Glomerular endothelial cell (primary cell): Measurements from ENCODE around the gene GRAMD1B. TPM values are rescaled to one million over a fixed set of nuclear protein-coding genes. Genes with fewer than 3 reads are reported as not detected.

Experiments
- DNase-seq: peaks from one replicate; pipeline ENCODE4 v3.0.0-alpha.2; 2011; ENCODE audit warnings: low read depth, low spot score; ENCODE audit errors: extremely low read depth
- total RNA-seq: library from RNA; depleted of rRNA; stranded (reverse); fragments of >200 nt; gene quantifications from 2 replicates; pipeline ENCODE4 v1.2.3, GENCODE V29; 2015

The GRAMD1B gene
- total RNA-seq, 1 donor from 2014 or later = 6.9 TPM

DNA sequence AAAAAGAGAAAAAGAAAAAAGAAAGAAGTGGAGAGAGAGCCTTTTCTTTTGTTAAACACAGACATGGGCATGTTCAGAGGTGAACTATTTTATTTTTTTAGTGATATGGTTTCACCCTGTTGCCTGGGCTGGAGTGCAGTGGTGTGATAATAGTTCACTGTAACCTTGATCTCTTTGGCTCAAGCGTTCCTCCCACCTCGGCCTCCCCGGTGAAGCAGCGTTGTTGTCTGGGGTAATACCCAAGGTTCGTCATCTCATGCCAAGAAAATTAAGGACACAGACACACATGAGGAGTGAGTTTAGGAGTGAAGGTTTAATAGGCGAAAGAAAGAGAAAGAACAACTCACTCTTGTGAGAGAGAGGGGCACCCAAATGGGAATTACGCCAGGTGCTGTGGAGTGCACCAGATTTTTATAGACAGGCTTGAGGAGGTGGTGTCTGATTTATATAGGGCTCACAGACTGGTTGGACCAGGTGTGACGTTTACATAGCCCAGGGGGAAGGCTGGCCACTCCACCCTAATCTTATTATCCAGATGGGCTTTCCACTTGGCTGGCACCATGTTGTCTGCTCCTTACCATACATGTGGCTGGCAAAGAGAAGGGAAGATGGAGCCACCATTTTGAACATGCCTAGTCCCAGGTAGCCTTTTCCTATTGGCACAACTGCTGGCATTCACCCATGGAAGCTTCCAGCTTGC lies 42.3 kb downstream of the GRAMD1B start:
- no peak for DNase-seq

DNA sequence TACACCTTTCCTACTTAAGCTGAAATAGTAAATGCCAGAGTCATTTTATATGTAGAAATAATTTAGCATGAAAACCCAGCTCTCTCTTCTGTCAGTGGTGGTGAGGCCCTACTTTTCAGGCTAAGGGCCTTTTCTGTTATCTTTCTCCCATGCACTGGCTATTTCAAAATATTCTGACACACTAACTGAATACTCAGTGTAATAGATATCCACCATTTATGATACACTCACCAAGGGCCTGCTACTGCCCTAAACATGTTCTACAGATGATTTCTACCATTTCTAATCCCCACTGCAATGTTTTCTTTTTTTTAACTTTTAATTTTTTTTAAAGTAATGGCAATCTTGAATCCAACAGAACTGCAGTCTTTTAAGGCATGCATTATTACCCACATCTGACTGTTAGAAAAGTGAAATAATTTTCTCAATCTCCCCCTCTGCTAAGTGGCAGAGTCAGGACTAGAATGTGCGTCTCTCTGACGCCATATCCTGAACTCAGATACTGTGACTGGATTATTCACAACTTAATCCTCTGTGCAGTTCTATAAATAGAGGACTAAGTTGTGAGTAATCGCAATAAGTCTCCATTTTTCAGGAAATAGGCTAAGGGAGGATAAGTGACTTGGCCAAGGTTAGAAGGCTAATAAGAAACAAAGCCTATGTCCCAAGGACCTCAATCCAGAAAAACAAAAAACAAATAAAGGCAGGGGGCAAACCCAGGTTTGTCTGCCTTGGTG lies 44.0 kb downstream of the GRAMD1B start:
- DNase-seq = peak; percentile 94

DNA sequence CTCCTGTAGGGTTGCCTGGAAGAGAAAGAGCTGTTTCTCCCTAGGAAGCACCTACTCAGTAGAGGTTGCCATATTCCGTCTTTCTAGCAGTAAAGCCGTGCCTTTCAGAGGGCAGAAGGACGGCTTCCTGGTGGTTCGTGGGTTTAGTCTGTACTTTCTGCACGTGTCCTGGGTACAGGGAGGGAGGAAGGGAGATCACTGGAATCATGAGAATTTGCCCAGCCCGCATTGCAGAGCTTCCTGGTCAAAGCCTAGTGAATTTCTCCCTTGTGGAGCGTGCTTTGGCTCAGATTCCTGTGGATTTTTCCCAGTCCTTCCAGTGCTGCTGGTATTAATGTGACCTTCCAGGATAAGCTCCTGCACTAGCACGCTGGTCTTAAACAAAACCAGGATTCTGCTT lies 44.9 kb downstream of the GRAMD1B start:
- no peak for DNase-seq

DNA sequence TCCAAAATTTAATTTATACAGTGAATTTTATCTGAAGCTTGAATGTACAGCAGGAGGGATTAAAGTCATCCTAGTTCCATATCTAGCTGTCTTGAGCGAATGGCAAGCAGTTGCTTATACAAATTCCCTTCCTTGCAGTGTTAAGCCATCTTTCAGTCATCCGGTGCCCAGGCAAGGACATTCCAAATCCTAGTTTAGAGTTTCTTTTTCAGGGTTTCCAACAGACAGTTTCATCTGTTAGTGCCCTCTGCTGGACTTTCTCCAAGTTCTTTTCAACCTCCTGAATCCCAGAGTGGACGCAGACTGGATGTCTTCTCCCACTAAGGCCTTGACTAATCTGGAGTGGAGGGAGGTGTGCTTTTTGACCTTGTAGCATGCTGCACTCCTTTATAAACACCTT lies 45.4 kb downstream of the GRAMD1B start:
- DNase-seq = no peak

DNA sequence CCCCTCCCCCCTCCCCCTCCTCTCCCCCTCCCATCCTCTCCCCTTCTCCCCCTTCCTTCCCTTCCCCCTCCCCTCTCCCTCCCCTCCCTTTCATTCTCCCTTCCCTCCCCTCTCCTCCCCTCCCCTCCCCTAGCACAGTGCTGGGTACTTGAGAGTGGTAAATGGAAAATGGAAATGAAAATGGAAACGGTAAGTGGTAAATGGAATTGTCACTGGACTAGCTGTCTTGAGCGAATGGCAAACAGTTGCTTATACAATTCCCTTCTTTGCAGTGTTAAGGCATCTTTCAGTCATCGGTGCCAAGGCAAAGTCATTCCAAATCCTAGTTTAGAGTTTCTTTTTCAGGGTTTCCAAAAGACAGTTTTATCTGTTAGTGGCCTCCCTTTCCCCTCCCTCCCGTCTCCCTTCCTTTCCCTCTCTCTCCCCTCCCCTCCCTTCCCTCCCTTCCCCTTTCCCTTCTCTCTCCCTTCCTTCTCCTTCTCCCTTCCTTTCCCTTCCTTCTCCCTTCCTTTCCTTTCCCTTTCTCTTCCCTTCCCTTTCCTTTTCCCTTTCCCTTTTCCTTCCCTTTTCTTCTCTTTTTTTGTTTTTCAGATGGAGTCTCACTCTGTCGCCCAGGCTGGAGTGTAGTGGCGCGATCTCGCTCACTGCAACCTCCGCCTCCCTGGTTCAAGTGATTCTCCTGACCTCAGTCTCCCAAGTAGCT lies 47.3 kb downstream of the GRAMD1B start:
- no peak for DNase-seq

DNA sequence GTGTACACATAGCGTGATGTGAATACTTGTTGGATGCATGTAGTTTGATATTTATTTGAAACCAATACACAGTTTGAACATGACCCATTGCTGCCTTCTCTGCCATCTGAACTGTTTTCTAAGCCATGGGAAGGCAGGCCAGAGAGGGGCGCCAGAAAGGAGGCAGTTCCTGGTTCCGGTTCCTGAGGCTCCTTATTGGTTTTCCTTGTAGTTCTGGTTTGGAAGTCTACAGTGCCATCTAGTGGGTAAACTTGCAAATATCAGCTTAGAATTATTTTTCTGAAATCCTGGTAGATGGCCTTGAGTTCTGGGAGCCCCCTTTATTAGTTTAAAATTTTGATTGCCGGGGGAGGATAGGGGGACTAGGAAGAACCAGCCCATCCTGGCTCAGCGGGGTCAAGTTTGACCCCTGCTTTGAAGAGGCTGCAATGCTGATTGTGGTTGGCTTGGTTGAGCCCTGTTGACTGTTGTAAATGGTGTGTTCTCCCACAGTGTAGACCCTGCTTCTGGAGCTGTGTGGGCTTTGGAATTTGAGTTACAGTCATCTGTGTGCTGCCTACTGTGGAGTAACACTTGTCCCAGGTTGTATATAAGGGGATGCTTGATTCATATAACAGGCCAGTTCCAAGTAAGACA lies 48.4 kb downstream of the GRAMD1B start:
- DNase-seq = no peak

DNA sequence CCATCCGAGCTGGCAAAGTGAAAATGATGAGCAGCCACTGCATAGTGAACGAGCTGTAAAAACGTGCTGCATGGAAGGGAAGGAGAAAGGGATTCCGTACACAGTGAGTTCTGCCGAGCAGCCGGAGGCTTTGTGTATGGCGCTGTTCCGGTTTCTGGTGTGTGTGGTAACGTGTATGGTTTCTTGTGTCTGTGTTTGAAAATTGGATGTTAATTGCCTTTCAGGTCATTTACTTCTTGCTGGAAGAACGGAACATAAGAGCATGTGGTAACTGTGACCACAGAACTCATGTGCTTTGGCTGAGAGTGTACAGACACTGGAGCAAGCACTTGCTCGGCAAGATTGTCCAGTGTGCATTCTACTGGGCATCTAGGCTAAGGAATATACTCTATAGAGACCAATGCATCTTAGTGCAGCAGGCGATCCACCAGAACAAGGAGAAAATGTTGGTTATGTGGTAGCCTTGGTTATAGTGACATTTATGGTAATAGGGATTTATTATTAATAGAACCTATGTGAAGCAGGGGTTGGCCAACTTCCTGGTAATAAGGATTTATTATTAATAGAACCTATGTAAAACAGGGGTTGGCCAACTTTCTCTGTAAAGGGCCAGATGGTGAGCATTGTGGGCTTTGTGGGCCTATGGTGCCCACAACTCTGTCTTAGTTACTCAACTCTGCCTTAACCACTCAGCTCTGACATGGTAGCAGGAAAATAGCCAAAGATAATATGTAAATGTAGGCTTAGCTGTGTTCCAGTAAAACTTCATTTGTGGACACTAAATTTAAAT lies 49.2 kb downstream of the GRAMD1B start:
- no peak for DNase-seq

DNA sequence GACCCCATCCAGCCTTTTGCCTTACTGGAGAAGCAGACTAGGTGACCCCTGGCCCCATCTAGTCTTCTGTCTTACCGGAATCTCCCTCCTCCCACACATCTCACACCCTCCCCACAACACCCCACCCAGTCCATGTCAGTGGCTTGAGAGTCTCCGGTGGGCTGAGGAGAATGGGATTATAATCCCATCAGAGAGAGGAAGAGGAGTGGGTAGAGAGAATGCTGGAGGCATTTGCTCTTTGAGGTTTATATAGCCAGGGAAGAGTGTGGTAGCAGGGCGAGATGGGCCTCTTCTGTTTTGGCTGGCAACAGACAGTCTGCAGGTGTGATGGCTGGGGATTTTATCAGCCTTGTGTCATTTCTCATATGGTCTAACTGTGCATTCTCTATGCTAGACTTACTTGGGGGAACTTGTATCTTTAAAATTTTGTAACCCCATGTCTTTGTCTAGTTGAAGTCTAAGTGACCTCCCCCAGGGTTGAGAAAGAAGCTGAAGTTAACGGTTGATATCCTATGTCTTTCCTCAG lies 50.3 kb downstream of the GRAMD1B start:
- DNase-seq = no peak

DNA sequence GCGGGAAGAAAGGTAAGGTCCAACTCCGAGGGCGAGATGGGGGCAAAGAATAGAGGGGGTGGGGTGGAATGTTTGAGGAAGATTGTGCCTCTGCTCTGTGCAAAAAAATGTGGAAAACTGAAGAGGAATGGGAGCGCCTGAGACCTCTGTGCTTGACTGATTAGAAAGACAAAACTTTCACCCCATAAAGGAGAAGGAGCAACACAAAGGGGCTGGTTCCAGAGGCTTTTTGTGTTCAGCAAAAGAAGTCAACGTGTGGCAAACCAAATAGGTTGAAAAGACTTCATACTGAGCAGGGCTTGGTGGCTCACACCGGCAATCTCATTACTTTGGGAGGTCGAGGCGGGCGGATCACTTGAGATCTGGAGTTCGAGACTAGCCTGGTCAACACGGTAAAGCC lies 50.8 kb downstream of the GRAMD1B start:
- DNase-seq = no peak

DNA sequence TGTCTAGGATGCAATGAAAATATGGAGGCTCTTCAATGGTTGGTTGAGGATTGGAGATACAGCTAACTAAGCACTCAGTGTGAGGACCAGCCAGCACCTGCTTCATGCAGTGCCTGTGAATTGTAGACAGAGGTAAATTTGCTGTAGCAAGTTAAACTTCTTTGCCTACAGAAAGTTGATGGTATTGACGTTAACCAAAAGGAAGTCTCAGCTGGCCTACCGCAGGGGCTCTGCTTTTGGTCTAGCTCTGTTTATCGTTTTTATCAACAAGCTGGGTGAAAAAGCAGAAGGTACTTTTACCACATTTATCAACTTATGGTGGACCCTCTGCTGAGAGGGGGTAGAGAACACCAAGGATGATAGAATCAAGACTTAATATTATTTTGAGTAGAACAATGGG lies 51.6 kb downstream of the GRAMD1B start:
- DNase-seq = no peak

DNA sequence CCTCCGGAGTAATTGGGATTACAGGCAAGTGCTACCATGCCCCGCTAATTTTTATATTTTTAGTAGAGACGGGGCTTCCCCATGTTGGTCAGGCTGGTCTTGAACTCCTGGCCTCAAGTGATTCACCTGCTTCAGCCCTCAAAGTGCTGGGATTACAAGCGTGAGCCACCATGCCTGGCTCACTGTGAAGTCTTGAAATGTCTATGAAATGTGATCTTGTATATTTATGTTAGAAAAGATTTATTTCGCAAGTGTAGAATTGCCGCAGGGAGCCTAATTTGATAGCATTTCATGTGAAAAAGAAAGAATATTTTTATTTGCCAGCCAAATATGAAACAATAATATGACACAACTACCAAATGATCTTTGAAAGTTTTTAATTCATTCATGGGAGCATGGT lies 52.1 kb downstream of the GRAMD1B start:
- DNase-seq = no peak

DNA sequence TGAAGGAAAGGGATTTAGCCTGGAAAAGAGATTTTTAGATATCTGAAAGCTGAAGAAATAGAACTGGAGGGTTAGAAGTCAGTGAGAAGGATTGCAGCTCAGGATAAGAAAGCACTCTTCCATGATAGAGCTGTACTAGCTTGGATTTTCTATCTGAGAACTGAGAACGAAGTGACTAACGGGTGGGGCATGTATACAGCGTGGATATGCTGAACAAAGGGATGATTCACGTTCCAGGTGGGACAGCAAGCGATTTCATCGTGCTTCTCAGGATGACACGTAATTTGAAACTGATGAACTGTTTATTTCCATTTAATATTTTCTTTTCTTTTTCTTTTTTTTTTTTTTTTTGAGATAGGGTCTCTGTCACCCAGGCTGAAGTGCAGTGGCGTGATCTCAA lies 53.0 kb downstream of the GRAMD1B start:
- DNase-seq = no peak

DNA sequence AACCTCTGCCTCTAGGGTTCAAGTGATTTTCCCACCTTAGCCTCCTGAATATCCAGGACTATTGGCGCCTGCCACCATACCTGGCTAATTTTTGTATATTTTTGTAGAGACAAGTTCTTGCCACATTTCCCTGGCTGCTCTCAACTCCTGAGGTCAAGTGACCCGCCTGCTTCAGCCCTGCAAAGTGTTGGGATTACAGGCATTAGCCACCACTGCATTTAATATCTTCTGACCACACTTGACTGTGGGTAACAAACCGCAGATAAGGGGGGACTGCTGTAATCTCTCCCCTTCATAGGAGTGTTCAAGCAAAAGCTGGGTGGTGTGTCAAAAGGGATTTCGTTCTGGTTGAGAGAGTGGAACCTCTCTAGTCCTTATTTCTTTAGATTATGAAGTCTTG lies 53.4 kb downstream of the GRAMD1B start:
- DNase-seq = no peak

DNA sequence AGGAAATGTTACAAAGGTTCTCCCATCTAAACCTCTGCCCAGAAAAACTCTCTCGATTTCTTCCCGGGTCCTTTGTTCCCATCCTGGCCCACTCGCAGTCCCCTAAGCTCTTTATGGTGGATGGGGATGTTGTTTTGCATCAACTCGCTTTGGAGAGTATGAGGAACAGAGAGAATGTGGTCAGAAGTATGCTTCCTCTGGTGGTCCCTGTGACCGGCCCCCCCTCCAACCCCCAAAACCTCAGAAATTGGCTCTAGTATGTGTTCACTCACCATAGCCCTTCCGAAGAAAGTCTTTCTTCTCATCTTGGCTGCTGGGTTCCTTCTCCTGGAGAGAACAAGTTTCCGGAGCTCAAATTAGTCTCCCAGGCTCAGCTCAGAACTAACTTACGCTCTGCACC lies 54.4 kb downstream of the GRAMD1B start:
- DNase-seq = no peak

DNA sequence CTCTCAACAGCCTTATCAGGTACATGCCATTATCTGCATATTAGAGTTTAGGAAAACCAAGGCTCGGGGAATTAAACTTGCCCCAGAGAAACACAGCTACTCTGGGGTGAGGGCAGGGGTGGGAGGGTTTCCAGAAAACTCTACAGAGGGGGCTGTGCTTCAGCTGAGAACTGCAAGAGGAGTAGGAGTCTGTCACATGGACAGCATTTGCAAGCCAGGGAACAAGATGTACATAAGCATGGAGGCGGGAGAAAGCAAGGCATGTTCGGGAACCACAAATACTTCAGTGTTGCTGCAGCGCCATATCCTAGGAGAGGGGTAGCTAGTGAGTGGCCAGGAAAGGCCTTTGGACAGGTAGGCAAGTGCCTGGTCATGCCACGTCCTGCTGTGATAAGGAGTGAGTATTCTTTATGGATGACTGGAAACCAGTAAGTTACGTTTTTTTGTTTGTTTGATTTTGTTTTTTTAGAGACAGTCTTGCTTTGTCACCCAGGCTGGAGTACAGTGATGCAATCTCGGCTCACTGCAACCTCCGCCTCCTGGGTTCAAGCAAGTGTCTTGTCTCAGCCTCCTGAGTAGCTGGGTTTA lies 57.2 kb downstream of the GRAMD1B start:
- no peak for DNase-seq

DNA sequence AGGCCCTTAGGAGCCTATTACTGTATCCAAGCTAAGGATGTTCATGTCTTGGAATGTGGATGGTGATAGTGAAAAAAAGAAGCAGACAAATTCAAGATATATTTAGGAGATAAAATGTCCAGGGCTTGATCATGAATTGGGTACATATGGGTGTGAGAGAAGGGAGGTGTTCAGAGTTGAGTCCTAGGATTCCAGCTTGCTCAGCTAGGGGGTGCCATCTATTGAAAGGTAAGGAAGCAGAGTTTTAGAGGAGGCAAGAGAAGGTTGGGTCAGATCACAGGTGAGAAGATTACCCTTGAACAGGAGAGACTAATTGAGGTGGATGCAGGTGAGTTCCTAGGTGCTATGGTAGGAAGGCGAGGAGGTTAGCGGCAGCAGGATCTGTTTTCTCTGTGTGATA lies 60.5 kb downstream of the GRAMD1B start:
- no peak for DNase-seq

DNA sequence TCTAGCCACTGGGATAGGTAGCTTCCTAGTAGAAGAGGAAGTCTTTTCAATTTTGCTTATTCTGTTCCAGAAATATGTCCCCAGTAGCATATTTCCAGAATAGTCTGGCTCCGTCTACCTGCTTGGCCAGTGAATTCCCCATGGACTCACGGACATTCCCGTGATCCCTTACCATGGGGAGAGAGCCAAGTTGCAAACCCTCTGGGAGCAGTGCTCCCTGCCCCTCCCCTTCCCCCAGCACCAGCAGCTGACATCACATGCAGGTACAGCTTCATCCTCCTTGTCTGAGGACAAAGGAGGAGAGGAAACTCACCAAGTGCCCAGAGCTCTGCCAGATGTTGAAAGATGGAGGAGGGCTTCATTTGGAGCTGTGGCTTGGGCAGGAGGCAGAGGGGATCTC lies 61.2 kb downstream of the GRAMD1B start:
- DNase-seq = no peak

DNA sequence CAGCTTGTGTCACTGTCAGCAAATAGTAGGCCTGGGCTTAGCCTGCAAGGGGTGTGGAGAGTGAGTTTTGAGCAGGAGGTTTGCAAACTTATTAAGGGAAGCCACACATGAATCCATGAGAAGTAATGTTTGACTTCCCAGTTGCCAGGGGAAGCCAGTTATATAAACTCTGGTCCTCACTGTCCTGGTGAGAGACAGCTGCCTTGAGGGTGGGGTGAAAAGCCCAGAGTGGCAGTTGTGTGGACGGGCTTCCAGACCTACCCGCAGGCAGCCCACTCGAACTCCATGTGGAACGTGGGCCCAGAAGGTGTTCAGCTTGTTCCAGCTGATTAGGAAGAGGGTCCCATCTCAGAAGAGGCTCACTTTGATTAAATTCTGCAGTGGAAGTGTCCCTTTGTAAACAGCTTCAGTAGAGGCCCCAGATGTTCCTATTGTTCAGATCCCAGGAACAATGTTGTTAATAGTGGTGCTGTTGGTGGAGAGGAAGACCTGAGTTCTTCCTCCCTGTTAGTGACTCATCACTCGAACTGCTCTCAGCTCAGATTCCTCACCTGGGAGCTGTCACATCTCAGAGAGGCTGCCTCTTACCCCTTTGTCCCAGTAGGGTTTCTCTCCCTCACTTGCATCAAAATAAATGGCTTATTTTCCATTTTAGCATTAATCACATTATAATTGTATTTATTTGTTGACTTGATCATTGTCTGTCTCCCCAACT lies 63.4 kb downstream of the GRAMD1B start:
- DNase-seq = no peak
